Esophagus muscularis mucosa (tissue), 4 donors: ENCODE measurements around the gene ARFRP1. TPM values are rescaled to one million over a fixed set of nuclear protein-coding genes. Genes with fewer than 3 reads are reported as not detected.
A peak's percentile ranks its signal among the peaks of the same experiment; 100 is the strongest.

Experiments
- DNase-seq: peaks from one replicate; pipeline ENCODE4 v3.0.0-alpha.2; 2017; ENCODE audit errors: extremely low spot score
- H3K27ac ChIP-seq, 4 donors: fragments of 200-600 bp; sonication (generic); replicated peaks in 1 of 4; 1 replicate in 3 of 4; 2 replicates in 1 of 4; pipeline ENCODE4 v1.5.1; 2016 to 2019; ENCODE audit warnings: mild to moderate bottlenecking in 1 of 4
- H3K27me3 ChIP-seq, 4 donors: fragments of 200-600 bp; sonication (generic); one replicate each; pipeline versions ENCODE4 v1.5.1 to v1.6.0; 2016 to 2019
- H3K36me3 ChIP-seq, 4 donors: fragments of 200-600 bp; sonication (generic); one replicate each; pipeline ENCODE4 v1.5.1; 2016 to 2019
- H3K4me1 ChIP-seq, 4 donors: fragments of 200-600 bp; sonication (generic); one replicate each; pipeline ENCODE4 v1.5.1; 2016 to 2019
- H3K4me3 ChIP-seq, 4 donors: fragments of 200-600 bp; sonication (generic); 1 replicate in 2 of 4; 2 replicates in 2 of 4; pipeline ENCODE4 v1.5.1; 2016 to 2019; ENCODE audit warnings: mild to moderate bottlenecking in 4 of 4, moderate library complexity in 1 of 4
- H3K9me3 ChIP-seq, 4 donors: fragments of 200-600 bp; sonication (generic); 1 replicate in 3 of 4; 2 replicates in 1 of 4; pipeline ENCODE4 v1.5.1; 2016 to 2019
- EP300 ChIP-seq: sonication (generic); formaldehyde crosslinking; IDR thresholded peaks from one replicate; pipeline ENCODE4 v1.6.1; 2017; ENCODE audit warnings: antibody characterized with exemption
- POLR2A ChIP-seq: fragments of 450-650 bp; IDR thresholded peaks from one replicate; pipeline ENCODE4 v1.6.1; 2017; ENCODE audit warnings: antibody characterized with exemption, moderate library complexity, mild to moderate bottlenecking, low read depth
- POLR2AphosphoS5 ChIP-seq, 2 donors: sonication (generic); formaldehyde crosslinking; IDR thresholded peaks; one replicate each; pipeline ENCODE4 v1.6.1; 2017; ENCODE audit warnings: antibody characterized with exemption in 2 of 2
- WGBS: methylation state at CpG from one replicate; pipeline ENCODE4 v1.1.5; 2018; 5-methylcytosine and 5-hydroxymethylcytosine counted together
- intact Hi-C: fragments of 100-400 bp; cut with DNase I; formaldehyde crosslinking; loops from one replicate; pipeline ENCODE4 v1.15.1; 2023
- total RNA-seq, 4 donors: library from RNA; depleted of rRNA; stranded (reverse); fragments of >200 nt; gene quantifications; one replicate each; pipeline versions ENCODE4 v1.1.0 to v1.2.1, GENCODE V29; 2016
- TF ChIP-seq, protein P1 (sequence below), 3 experiments: fragments of 200-600 bp in 2 of 3; fragments of 450-650 bp in 1 of 3; sonication (generic) in 2 of 3; IDR thresholded peaks; one replicate each; pipeline ENCODE4 v1.5.1; 2017 to 2019; ENCODE audit warnings: antibody characterized with exemption in 3 of 3, mild to moderate bottlenecking in 2 of 3, moderate library complexity in 1 of 3

Gene ARFRP1
- total RNA-seq, 4 donors from 2014 or later = 34.1 to 46.5 (median 44.6) TPM

DNA sequence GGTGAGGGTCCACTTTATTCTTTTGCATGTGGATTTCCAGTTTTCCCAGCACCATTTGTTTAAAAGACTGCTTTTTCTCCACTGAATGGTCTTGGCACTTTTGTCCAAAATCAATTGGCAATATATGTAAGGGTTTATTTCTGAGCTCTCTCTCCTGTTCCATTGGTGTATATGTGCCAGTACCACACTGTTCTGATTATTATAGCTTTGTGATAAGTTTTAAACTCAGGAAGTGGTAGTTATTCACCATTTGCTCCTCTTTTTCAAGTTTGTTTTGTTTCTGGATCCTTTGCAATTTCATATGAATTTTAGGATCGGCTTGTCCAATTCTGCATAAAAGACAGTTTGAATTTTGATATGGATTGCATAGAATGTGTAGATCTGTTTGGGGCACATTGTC is 4.4 kb upstream of the ARFRP1 start:
- Histone ChIP-seq H3K9me3 (peaks cover 0 to 17% (median 7%) of the 10 kb centered on the region in 4 donors), H3K27me3 (no peaks in the 10 kb centered on the region), H3K27ac (no peak overlapping the region), H3K4me3 (no peak overlapping the region), H3K36me3 (peaks cover 28 to 79% (median 62%) of the 10 kb centered on the region in 4 donors), H3K4me1 (peaks cover 17 to 28% (median 23%) of the 10 kb centered on the region in 4 donors)
- TF ChIP-seq POLR2A (no peak), POLR2AphosphoS5 (IDR thresholded peaks at IDR 0.05) (no peak), EP300 (no peak)
- TF ChIP-seq, protein P1, sequence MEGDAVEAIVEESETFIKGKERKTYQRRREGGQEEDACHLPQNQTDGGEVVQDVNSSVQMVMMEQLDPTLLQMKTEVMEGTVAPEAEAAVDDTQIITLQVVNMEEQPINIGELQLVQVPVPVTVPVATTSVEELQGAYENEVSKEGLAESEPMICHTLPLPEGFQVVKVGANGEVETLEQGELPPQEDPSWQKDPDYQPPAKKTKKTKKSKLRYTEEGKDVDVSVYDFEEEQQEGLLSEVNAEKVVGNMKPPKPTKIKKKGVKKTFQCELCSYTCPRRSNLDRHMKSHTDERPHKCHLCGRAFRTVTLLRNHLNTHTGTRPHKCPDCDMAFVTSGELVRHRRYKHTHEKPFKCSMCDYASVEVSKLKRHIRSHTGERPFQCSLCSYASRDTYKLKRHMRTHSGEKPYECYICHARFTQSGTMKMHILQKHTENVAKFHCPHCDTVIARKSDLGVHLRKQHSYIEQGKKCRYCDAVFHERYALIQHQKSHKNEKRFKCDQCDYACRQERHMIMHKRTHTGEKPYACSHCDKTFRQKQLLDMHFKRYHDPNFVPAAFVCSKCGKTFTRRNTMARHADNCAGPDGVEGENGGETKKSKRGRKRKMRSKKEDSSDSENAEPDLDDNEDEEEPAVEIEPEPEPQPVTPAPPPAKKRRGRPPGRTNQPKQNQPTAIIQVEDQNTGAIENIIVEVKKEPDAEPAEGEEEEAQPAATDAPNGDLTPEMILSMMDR (IDR thresholded peaks at IDR 0.05) = no peak
- intact Hi-C loops = no loop called here
- WGBS = 100% methylated on average over 1 of the region's 1 CpG
- no peak for DNase-seq

DNA sequence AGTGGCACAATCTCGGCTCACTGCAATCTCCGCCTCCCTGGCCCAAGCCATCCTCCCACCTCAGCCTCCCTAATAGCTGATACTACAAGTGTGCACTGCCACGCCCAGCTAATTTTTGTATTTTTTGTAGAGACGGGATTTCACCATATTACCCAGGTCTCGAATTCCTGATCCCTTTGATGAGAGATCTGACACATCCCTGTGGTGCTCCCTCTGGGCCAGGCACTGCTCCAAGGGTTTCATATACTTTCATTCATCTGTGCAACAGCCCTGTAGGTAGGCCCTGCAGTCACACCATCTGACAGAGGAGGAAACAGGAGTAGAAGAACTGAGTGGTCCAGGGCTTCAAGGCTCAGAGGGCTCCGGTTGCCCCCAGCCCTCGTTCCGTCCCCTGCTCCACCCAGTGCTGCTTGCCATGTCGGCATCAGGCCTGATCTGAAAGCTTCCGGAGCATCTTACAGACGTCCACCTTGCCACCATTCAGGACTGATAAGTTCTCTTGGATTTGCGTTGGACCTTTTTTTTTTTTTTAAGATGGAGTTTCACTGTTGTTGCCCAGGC is 3.4 kb upstream of the ARFRP1 start:
- WGBS = 82% methylated on average over 12 of the region's 12 CpGs
- peaks cover 25 to 38% (median 34%) of the 10 kb centered on the region in 4 donors for H3K4me1 ChIP-seq
- H3K27me3 ChIP-seq = no peaks in the 10 kb centered on the region
- no peak overlapping the region for H3K27ac ChIP-seq
- DNase-seq = no peak
- TF ChIP-seq POLR2A = no peak
- TF ChIP-seq POLR2AphosphoS5 (IDR thresholded peaks at IDR 0.05) = no peak
- peaks cover 0 to 14% (median 7%) of the 10 kb centered on the region in 4 donors for H3K9me3 ChIP-seq
- intact Hi-C loops = no loop called here
- H3K36me3 ChIP-seq = peaks cover 32 to 75% (median 61%) of the 10 kb centered on the region in 4 donors
- H3K4me3 ChIP-seq = no peak overlapping the region

DNA sequence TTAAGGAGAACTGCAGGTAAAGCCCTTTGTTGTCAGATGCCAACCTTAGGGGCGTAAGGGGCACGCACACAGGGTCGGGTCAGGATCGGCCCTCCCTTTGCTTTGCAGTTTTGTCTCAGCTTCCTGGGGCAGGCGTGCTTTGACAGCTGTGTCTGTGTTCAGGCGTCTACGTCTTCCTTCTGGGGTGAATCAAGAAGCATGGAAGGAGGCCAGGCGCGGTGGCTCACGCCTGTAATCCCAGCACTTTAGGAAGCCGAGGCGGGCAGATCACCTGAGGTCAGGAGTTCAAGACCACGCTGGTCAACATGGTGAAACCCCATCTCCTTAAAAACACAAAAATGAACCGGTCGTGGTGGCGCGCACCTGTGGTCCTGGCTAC is 1.4 kb upstream of the ARFRP1 start:
- H3K27ac ChIP-seq = peak overlapping the region in 1 of 4 donors; percentile 96
- WGBS = 87% methylated on average over 17 of the region's 17 CpGs
- H3K36me3 ChIP-seq = peaks cover 40 to 77% (median 65%) of the 10 kb centered on the region in 4 donors
- H3K27me3 ChIP-seq = no peaks in the 10 kb centered on the region
- intact Hi-C loops = loop anchor here (5.0 kb wide), 1 partner anchor 52 kb away; the partner anchor contains the start of gene RTEL1
- H3K9me3 ChIP-seq = no peaks in the 10 kb centered on the region
- DNase-seq = no peak
- H3K4me3 ChIP-seq = peak overlapping the region; percentile 73 to 99 (median 90)
- TF ChIP-seq, protein P1 (IDR thresholded peaks at IDR 0.05) = no peak
- TF ChIP-seq EP300 = no peak
- no peak for TF ChIP-seq POLR2AphosphoS5 (IDR thresholded peaks at IDR 0.05)
- no peak for TF ChIP-seq POLR2A
- peaks cover 28 to 45% (median 38%) of the 10 kb centered on the region in 4 donors for H3K4me1 ChIP-seq

DNA sequence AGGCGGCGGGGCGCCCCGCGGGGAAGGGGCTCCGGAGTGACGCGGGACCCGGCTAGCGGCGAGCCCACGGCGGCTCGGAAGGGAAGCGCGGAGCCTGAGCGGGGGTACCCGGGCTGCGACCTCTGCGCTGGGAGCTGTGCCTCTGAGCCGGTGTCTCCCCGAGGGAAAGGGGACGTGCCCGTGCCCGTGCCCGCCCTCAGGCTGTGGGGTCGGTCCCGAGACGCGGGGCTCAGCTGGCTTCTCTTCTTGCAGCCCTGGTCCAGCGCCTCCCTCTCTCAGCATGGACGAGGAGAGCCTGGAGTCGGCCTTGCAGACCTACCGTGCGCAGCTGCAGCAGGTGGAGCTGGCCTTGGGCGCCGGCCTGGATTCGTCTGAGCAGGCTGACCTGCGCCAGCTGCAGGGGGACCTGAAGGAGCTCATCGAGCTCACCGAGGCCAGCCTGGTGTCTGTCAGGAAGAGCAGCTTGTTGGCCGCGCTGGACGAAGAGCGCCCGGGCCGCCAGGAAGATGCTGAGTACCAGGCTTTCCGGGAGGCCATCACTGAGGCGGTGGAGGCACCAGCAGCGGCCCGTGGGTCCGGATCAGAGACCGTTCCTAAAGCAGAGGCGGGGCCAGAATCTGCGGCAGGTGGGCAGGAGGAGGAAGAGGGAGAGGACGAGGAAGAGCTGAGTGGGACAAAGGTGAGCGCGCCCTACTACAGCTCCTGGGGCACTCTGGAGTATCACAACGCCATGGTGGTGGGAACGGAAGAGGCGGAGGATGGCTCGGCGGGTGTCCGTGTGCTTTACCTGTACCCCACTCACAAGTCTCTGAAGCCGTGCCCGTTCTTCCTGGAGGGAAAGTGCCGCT is 749 bp upstream of the ARFRP1 start:
- Histone ChIP-seq H3K4me1 (peaks cover 28 to 45% (median 38%) of the 10 kb centered on the region in 4 donors), H3K4me3 (peak overlapping the region; percentile 73 to 99 (median 90)), H3K27me3 (no peaks in the 10 kb centered on the region), H3K36me3 (peaks cover 40 to 79% (median 68%) of the 10 kb centered on the region in 4 donors), H3K27ac (peak overlapping the region; percentile 81 to 96 (median 88)), H3K9me3 (no peaks in the 10 kb centered on the region)
- no peak for TF ChIP-seq POLR2AphosphoS5 (IDR thresholded peaks at IDR 0.05)
- TF ChIP-seq EP300 = no peak
- TF ChIP-seq POLR2A = no peak
- TF ChIP-seq, protein P1 (IDR thresholded peaks at IDR 0.05) = no peak
- no peak for DNase-seq
- WGBS = 34% methylated on average over 38 of the region's 67 CpGs
- intact Hi-C loops = loop anchor here (5.0 kb wide), 1 partner anchor 51 kb away; the partner anchor contains the start of gene RTEL1
